GM23338 (cell line): ENCODE data around the gene PRR13. TPM values are rescaled to one million over a fixed set of nuclear protein-coding genes. Genes with fewer than 3 reads are reported as not detected.
A peak's percentile ranks its signal among the peaks of the same experiment; 100 is the strongest.

Experiments
- ATAC-seq: fragments of 200-7000 bp; cut with Tn5 transposase; 3 replicates; pipeline ENCODE4 v1.9.1; 2020
- DNase-seq: peaks from one replicate; pipeline ENCODE4 v3.0.0-alpha.2; 2015; ENCODE audit warnings: low spot score
- H2AFZ ChIP-seq: fragments of 200-600 bp; sonication (generic); 2 replicates; pipeline ENCODE4 v1.8.0; 2016; ENCODE audit warnings: antibody characterized with exemption, mild to moderate bottlenecking, moderate library complexity
- H3F3A ChIP-seq: fragments of 200-600 bp; sonication (generic); replicated peaks from 2 replicates; pipeline ENCODE4 v1.8.0; 2017; ENCODE audit warnings: antibody characterized with exemption, mixed run types, low read depth
- H3K27ac ChIP-seq: fragments of 200-600 bp; sonication (generic); 2 replicates; pipeline ENCODE4 v1.6.1; 2016; ENCODE audit warnings: low read depth
- H3K27me3 ChIP-seq: fragments of 200-600 bp; sonication (generic); 2 replicates; pipeline ENCODE4 v1.8.0; 2016; ENCODE audit warnings: mild to moderate bottlenecking, mixed run types, moderate library complexity; ENCODE audit not compliant: insufficient read depth
- H3K36me3 ChIP-seq: fragments of 200-600 bp; sonication (generic); 2 replicates; pipeline ENCODE4 v1.8.0; 2016; ENCODE audit warnings: mild to moderate bottlenecking; ENCODE audit not compliant: insufficient read depth
- H3K4me1 ChIP-seq: fragments of 200-600 bp; sonication (generic); 2 replicates; pipeline ENCODE4 v1.8.0; 2016; ENCODE audit warnings: mild to moderate bottlenecking, moderate library complexity; ENCODE audit not compliant: insufficient read depth
- H3K4me2 ChIP-seq: fragments of 200-600 bp; sonication (generic); 2 replicates; pipeline ENCODE4 v1.7.1; 2017; ENCODE audit warnings: mixed run types
- H3K4me3 ChIP-seq: fragments of 200-600 bp; sonication (generic); 2 replicates; pipeline ENCODE4 v1.6.1; 2016; ENCODE audit warnings: mixed run types
- H3K79me2 ChIP-seq: fragments of 200-600 bp; sonication (generic); replicated peaks from 2 replicates; pipeline ENCODE4 v1.8.0; 2017; ENCODE audit warnings: mild to moderate bottlenecking; ENCODE audit not compliant: insufficient read depth
- H3K9me2 ChIP-seq: fragments of 200-600 bp; sonication (generic); 2 replicates; pipeline ENCODE4 v1.8.0; 2017; ENCODE audit not compliant: insufficient read depth
- H4K20me1 ChIP-seq: fragments of 200-600 bp; sonication (generic); replicated peaks from 2 replicates; pipeline ENCODE4 v1.8.0; 2017; ENCODE audit warnings: mild to moderate bottlenecking; ENCODE audit not compliant: insufficient read depth
- H3K27ac Mint-ChIP-seq: 2 replicates; pipeline ENCODE4 v1.8.0; 2020; ENCODE audit warnings: inconsistent platforms, mild to moderate bottlenecking, moderate library complexity, mixed read lengths
- H3K27me3 Mint-ChIP-seq: 3 replicates; pipeline ENCODE4 v1.8.0; 2022; ENCODE audit warnings: low read depth, mild to moderate bottlenecking, moderate library complexity, mixed read lengths, inconsistent platforms; ENCODE audit not compliant: insufficient read depth, poor library complexity
- H3K36me3 Mint-ChIP-seq: 3 replicates; pipeline ENCODE4 v1.8.0; 2021; ENCODE audit warnings: low read depth, mild to moderate bottlenecking, inconsistent platforms, moderate library complexity, mixed read lengths
- H3K4me1 Mint-ChIP-seq: 3 replicates; pipeline ENCODE4 v1.8.0; 2020; ENCODE audit warnings: mild to moderate bottlenecking, inconsistent platforms, mixed read lengths
- H3K4me3 Mint-ChIP-seq: 3 replicates; pipeline ENCODE4 v1.8.0; 2021; ENCODE audit warnings: moderate library complexity, mild to moderate bottlenecking, inconsistent platforms, mixed read lengths
- H3K9me3 Mint-ChIP-seq: 3 replicates; pipeline ENCODE4 v1.8.0; 2020; ENCODE audit warnings: moderate library complexity, mild to moderate bottlenecking, inconsistent platforms, mixed read lengths
- CREB1 ChIP-seq: fragments of 250-450 bp; sonication (Bioruptor Pico); IDR thresholded peaks from 2 replicates; pipeline ENCODE4 v1.5.0; 2020; ENCODE audit warnings: low read depth, mild to moderate bottlenecking, moderate library complexity
- EZH2 ChIP-seq: fragments of 200-600 bp; sonication (generic); IDR thresholded peaks from one replicate; pipeline ENCODE4 v1.8.0; 2017; ENCODE audit warnings: antibody characterized with exemption, mild to moderate bottlenecking, low read depth; ENCODE audit not compliant: unreplicated experiment
- EZH2phosphoT487 ChIP-seq: fragments of 200-600 bp; sonication (generic); IDR thresholded peaks from one replicate; pipeline ENCODE4 v1.8.1; 2018; ENCODE audit warnings: antibody characterized with exemption; ENCODE audit not compliant: unreplicated experiment
- NANOG ChIP-seq: IDR thresholded peaks from 2 replicates; pipeline ENCODE4 v1.6.1; 2016; ENCODE audit warnings: antibody characterized with exemption, borderline replicate concordance
- POLR2AphosphoS5 ChIP-seq: IDR thresholded peaks from 2 replicates; pipeline ENCODE4 v1.6.1; 2016; ENCODE audit warnings: antibody characterized with exemption, low read depth
- STAT1 ChIP-seq: IDR thresholded peaks from one replicate; pipeline ENCODE4 v1.6.1; 2016; ENCODE audit warnings: antibody characterized with exemption; ENCODE audit not compliant: unreplicated experiment
- ZNF114 ChIP-seq: fragments of 250-450 bp; sonication (Bioruptor Pico); IDR thresholded peaks from 2 replicates; pipeline ENCODE4 v1.5.0; 2020; ENCODE audit warnings: mild to moderate bottlenecking, moderate library complexity
- ZNF331 ChIP-seq: fragments of 250-450 bp; sonication (Bioruptor Pico); IDR thresholded peaks from 2 replicates; pipeline ENCODE4 v1.5.0; 2020; ENCODE audit warnings: low read depth, mild to moderate bottlenecking, moderate library complexity
- polyA plus RNA-seq: library from polyadenylated mRNA; unstranded; fragments of >200 nt; fragmentation: Nextera tagmentation; extraction: Ambion mirVana; gene quantifications from 2 replicates; pipeline ENCODE4 v1.2.1, GENCODE V29; 2016
- total RNA-seq: library from RNA; depleted of rRNA; stranded (reverse); fragments of >200 nt; shearing (Covaris generic); gene quantifications from 2 replicates; pipeline ENCODE4 v1.2.3, GENCODE V29; 2014
- TF ChIP-seq, protein P1 (sequence below): IDR thresholded peaks from one replicate; pipeline ENCODE4 v1.6.1; 2018; ENCODE audit warnings: antibody characterized with exemption; ENCODE audit not compliant: unreplicated experiment
- TF ChIP-seq, protein P2 (sequence below): IDR thresholded peaks from 2 replicates; pipeline ENCODE4 v1.6.1; 2016; ENCODE audit warnings: antibody characterized with exemption

The PRR13 gene
- total and polyA plus RNA-seq, 2 experiments from 2014 or later = 70.5 to 303 TPM

DNA sequence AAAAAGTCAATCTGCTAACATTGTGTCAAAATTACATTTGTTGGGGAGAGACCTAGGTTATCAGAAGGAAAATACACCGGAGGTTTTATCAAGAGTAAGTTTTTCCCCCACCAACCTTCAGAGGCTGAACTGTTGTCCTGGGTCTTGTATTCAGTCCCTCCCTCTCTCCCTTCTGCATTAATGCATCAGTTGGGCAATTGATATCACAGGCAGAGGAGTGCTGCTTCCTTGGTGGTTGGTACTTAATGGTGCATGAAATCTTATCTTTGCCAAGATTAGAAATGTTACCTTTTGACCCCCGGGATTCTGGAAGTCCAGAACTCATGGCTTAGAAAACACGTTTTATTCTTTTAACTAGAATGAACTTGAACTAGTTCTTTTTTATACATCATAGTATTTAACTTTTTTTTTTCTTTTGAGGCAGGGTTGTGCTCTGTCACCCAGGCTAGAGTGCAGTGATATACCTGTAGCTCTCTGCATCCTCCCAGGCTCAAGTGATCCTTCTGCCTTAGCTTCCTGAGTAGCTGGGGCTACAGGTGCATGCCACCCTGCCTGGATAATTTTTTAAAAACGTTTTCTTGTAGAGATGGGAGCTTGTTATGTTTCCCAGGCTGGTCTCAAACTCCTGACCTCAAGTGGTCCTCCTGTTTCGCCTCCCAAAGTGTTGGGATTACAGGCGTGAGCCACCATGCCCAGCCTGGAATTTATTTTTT is 15.3 kb downstream of the PRR13 start:
- no peak overlapping the region for H3K27ac ChIP-seq
- peaks cover 82% of the 10 kb centered on the region for H3K36me3 ChIP-seq
- TF ChIP-seq EZH2phosphoT487 (no peak), NANOG (no peak), CREB1 (CRISPR knock-in tag) (no peak), EZH2 (no peak), ZNF331 (CRISPR knock-in tag) (no peak), STAT1 (no peak), ZNF114 (CRISPR knock-in tag) (no peak)
- TF ChIP-seq, protein P1, sequence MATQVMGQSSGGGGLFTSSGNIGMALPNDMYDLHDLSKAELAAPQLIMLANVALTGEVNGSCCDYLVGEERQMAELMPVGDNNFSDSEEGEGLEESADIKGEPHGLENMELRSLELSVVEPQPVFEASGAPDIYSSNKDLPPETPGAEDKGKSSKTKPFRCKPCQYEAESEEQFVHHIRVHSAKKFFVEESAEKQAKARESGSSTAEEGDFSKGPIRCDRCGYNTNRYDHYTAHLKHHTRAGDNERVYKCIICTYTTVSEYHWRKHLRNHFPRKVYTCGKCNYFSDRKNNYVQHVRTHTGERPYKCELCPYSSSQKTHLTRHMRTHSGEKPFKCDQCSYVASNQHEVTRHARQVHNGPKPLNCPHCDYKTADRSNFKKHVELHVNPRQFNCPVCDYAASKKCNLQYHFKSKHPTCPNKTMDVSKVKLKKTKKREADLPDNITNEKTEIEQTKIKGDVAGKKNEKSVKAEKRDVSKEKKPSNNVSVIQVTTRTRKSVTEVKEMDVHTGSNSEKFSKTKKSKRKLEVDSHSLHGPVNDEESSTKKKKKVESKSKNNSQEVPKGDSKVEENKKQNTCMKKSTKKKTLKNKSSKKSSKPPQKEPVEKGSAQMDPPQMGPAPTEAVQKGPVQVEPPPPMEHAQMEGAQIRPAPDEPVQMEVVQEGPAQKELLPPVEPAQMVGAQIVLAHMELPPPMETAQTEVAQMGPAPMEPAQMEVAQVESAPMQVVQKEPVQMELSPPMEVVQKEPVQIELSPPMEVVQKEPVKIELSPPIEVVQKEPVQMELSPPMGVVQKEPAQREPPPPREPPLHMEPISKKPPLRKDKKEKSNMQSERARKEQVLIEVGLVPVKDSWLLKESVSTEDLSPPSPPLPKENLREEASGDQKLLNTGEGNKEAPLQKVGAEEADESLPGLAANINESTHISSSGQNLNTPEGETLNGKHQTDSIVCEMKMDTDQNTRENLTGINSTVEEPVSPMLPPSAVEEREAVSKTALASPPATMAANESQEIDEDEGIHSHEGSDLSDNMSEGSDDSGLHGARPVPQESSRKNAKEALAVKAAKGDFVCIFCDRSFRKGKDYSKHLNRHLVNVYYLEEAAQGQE = no peak
- TF ChIP-seq, protein P2, sequence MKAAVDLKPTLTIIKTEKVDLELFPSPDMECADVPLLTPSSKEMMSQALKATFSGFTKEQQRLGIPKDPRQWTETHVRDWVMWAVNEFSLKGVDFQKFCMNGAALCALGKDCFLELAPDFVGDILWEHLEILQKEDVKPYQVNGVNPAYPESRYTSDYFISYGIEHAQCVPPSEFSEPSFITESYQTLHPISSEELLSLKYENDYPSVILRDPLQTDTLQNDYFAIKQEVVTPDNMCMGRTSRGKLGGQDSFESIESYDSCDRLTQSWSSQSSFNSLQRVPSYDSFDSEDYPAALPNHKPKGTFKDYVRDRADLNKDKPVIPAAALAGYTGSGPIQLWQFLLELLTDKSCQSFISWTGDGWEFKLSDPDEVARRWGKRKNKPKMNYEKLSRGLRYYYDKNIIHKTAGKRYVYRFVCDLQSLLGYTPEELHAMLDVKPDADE = no peak
- no peak overlapping the region for H3K4me2 ChIP-seq
- H3K9me2 ChIP-seq = no peaks in the 10 kb centered on the region
- no peaks in the 10 kb centered on the region for H3K27me3 ChIP-seq
- Mint-ChIP-seq H3K27ac (no peak overlapping the region), H3K4me3 (no peak overlapping the region), H3K36me3 (peaks cover 91% of the 10 kb centered on the region), H3K27me3 (peaks cover 18% of the 10 kb centered on the region), H3K4me1 (peaks cover 45% of the 10 kb centered on the region), H3K9me3 (no peaks in the 10 kb centered on the region)
- peaks cover 97% of the 10 kb centered on the region for H3K79me2 ChIP-seq
- no peak overlapping the region for H2AFZ ChIP-seq
- DNase-seq (no peak), ATAC-seq (no peak)
- H3K4me1 ChIP-seq = peaks cover 9% of the 10 kb centered on the region; the same call in 1 of the 2 replicates
- no peak overlapping the region for H3K4me3 ChIP-seq
- peaks cover 50% of the 10 kb centered on the region for H3F3A ChIP-seq
- H4K20me1 ChIP-seq = peaks cover 86% of the 10 kb centered on the region

DNA sequence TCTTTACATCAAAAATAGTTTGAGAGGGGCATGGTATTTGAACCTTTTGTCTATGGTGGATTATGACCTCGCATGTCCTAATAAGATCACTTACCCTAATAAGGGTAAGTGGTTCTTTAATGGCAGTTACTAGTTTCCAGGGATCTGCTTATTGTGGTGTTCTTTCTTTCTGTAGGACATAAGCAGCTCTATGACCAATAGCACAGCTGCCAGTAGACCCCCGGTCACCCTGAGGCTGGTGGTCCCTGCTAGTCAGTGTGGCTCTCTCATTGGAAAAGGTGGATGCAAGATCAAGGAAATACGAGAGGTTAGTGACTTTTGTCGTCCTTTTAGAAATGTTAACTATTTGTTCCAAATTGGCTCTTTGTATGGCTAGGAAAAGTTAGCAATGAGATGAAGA is 17.6 kb downstream of the PRR13 start:
- peaks cover 99% of the 10 kb centered on the region for H3K36me3 ChIP-seq
- peaks cover 92% of the 10 kb centered on the region for H4K20me1 ChIP-seq
- H3K27me3 ChIP-seq = no peaks in the 10 kb centered on the region
- peaks cover 14% of the 10 kb centered on the region; the same call in 1 of the 2 replicates for H3K4me1 ChIP-seq
- no peaks in the 10 kb centered on the region for H3K9me3 Mint-ChIP-seq
- no peak for TF ChIP-seq POLR2AphosphoS5
- no peak for TF ChIP-seq ZNF114 (CRISPR knock-in tag)
- no peak overlapping the region for H3K27ac Mint-ChIP-seq
- DNase-seq (no peak), ATAC-seq (no peak)
- H3K4me1 Mint-ChIP-seq = peaks cover 53% of the 10 kb centered on the region
- peaks cover 61% of the 10 kb centered on the region for H3F3A ChIP-seq
- no peak overlapping the region for H2AFZ ChIP-seq
- H3K4me2 ChIP-seq = no peak overlapping the region
- peak overlapping the region; percentile 46; the same call in 1 of the 3 replicates for H3K4me3 Mint-ChIP-seq
- H3K36me3 Mint-ChIP-seq = peaks cover 99% of the 10 kb centered on the region
- peaks cover 99% of the 10 kb centered on the region for H3K79me2 ChIP-seq
- H3K27me3 Mint-ChIP-seq = peaks cover 9% of the 10 kb centered on the region
- H3K4me3 ChIP-seq = no peak overlapping the region
- 0 out of 2 replicates have a peak overlapping the region, but pooled peaks have one; percentile 68 for H3K27ac ChIP-seq
- H3K9me2 ChIP-seq = no peaks in the 10 kb centered on the region
